Activated naive CD4-positive, alpha-beta T cell treated with anti-CD3 and anti-CD28 coated beads, Interleukin-2, amount 50 U/mL, for 16 hours (primary cell): ENCODE results near the gene C1QTNF6.
"Not testable (repeated sequence)": the region's sequence is repeated elsewhere in the genome, so short reads cannot be mapped to it uniquely, and the experiment has no call there.

Source experiments
- DNase-seq: peaks from one replicate; pipeline ENCODE4 v3.0.0-alpha.2; 2020

The C1QTNF6 gene

GRCh38 chr22:37173709-37174108, 14.3 kb downstream of the C1QTNF6 start:
- DNase-seq: no peak

- peak; percentile 3 for DNase-seq
These were observed 15.5 kb downstream of the C1QTNF6 start for GRCh38 chr22:37172266-37173245.

- no peak for DNase-seq
These were observed 16.4 kb downstream of the C1QTNF6 start for GRCh38 chr22:37171662-37172061.

GRCh38 chr22:37170689-37171405, 17.2 kb downstream of the C1QTNF6 start:
- not testable (repeated sequence) for DNase-seq

- DNase-seq: peak; percentile 3
These were observed 17.9 kb downstream of the C1QTNF6 start for GRCh38 chr22:37169947-37170688.

GRCh38 chr22:37169406-37169805, 18.6 kb downstream of the C1QTNF6 start:
- DNase-seq: peak; percentile 4

- DNase-seq: no peak
These were observed 19.9 kb downstream of the C1QTNF6 start for GRCh38 chr22:37167981-37168647.

GRCh38 chr22:37167176-37167980, 20.7 kb downstream of the C1QTNF6 start:
- DNase-seq: peak; percentile 11

- peak; percentile 84 for DNase-seq
These were observed 21.4 kb downstream of the C1QTNF6 start for GRCh38 chr22:37166675-37167066.

- no peak for DNase-seq
These were observed 21.9 kb downstream of the C1QTNF6 start for GRCh38 chr22:37165940-37166674.

GRCh38 chr22:37165066-37165465, 23.0 kb downstream of the C1QTNF6 start:
- no peak for DNase-seq

GRCh38 chr22:37164505-37164887, 23.6 kb downstream of the C1QTNF6 start:
- DNase-seq: no peak

- DNase-seq: no peak
These were observed 24.2 kb downstream of the C1QTNF6 start for GRCh38 chr22:37163575-37164504.

GRCh38 chr22:37163096-37163489, 25.0 kb downstream of the C1QTNF6 start:
- DNase-seq: no peak

- peak; percentile 75 for DNase-seq
These were observed 25.6 kb downstream of the C1QTNF6 start for GRCh38 chr22:37162221-37163095.

- DNase-seq: no peak
These were observed 26.6 kb downstream of the C1QTNF6 start for GRCh38 chr22:37161443-37161842.

GRCh38 chr22:37160027-37160426, 28.0 kb downstream of the C1QTNF6 start:
- DNase-seq: no peak

GRCh38 chr22:37158963-37159290, 29.1 kb downstream of the C1QTNF6 start:
- no peak for DNase-seq
